WTC11 (cell line): ENCODE measurements around the gene CEP20. TPM values are rescaled to one million over a fixed set of nuclear protein-coding genes. Genes with fewer than 3 reads are reported as not detected.

ENCODE experiments used
- ATAC-seq: fragments of 200-7000 bp; cut with Tn5 transposase; 2 replicates; pipeline ENCODE4 v1.10.0; 2021; ENCODE audit warnings: mild to moderate bottlenecking, moderate library complexity
- CTCF ChIA-PET: fragments of 300-600 bp; sonication (Branson Sonifier 250); formaldehyde crosslinking; loops from one replicate; lab custom pipeline; 2021; ENCODE audit warnings: antibody characterized with exemption; lab: Charles Lee
- POLR2A ChIA-PET: fragments of 350-600 bp; sonication (Branson Sonifier 250); formaldehyde crosslinking; loops from one replicate; lab custom pipeline; 2021; ENCODE audit warnings: antibody characterized with exemption; lab: Charles Lee
- DNase-seq: peaks from one replicate; pipeline ENCODE4 v3.0.0; 2021; ENCODE audit warnings: low spot score
- H3K27ac Mint-ChIP-seq: 2 replicates; pipeline ENCODE4 v1.8.0; 2021; ENCODE audit warnings: mixed read lengths
- H3K27me3 Mint-ChIP-seq: 2 replicates; pipeline ENCODE4 v1.8.0; 2021; ENCODE audit warnings: low read depth, mild to moderate bottlenecking, moderate library complexity, mixed read lengths
- H3K36me3 Mint-ChIP-seq: 2 replicates; pipeline ENCODE4 v1.8.0; 2021; ENCODE audit warnings: mixed read lengths
- H3K4me1 Mint-ChIP-seq: 2 replicates; pipeline ENCODE4 v1.8.0; 2022; ENCODE audit warnings: mixed read lengths
- H3K4me3 Mint-ChIP-seq: 2 replicates; pipeline ENCODE4 v1.8.0; 2021; ENCODE audit warnings: mild to moderate bottlenecking, moderate library complexity, mixed read lengths
- H3K9me3 Mint-ChIP-seq: 2 replicates; pipeline ENCODE4 v1.8.0; 2021; ENCODE audit warnings: mixed read lengths
- ATF1 ChIP-seq: sonication (generic); formaldehyde crosslinking; IDR thresholded peaks from 2 replicates; pipeline ENCODE4 v1.8.1; 2023; ENCODE audit warnings: mild to moderate bottlenecking, moderate library complexity, missing genetic modification reagents
- ESRRA ChIP-seq: sonication (generic); formaldehyde crosslinking; IDR thresholded peaks from 2 replicates; pipeline ENCODE4 v1.8.1; 2022; ENCODE audit warnings: mild to moderate bottlenecking, missing genetic modification reagents, borderline replicate concordance
- IRF2 ChIP-seq: sonication (generic); formaldehyde crosslinking; IDR thresholded peaks from 2 replicates; pipeline ENCODE4 v1.8.0; 2022; ENCODE audit warnings: low read depth, missing genetic modification reagents, borderline replicate concordance
- MYBL2 ChIP-seq: sonication (generic); formaldehyde crosslinking; IDR thresholded peaks from 2 replicates; pipeline ENCODE4 v1.8.1; 2023; ENCODE audit warnings: mild to moderate bottlenecking, moderate library complexity, missing genetic modification reagents
- NFYB ChIP-seq: sonication (generic); formaldehyde crosslinking; conservative IDR thresholded peaks from 2 replicates; pipeline ENCODE4 v1.8.0; 2022; ENCODE audit warnings: low read depth, missing genetic modification reagents
- SMAD4 ChIP-seq: sonication (generic); formaldehyde crosslinking; IDR thresholded peaks from 2 replicates; pipeline ENCODE4 v1.8.0; 2022; ENCODE audit warnings: mild to moderate bottlenecking, missing genetic modification reagents
- TEAD1 ChIP-seq: sonication (generic); formaldehyde crosslinking; IDR thresholded peaks from 2 replicates; pipeline ENCODE4 v1.8.0; 2022; ENCODE audit warnings: mild to moderate bottlenecking, missing genetic modification reagents
- ZNF138 ChIP-seq: sonication (generic); formaldehyde crosslinking; conservative IDR thresholded peaks from 2 replicates; pipeline ENCODE4 v1.8.1; 2022; ENCODE audit warnings: mild to moderate bottlenecking, moderate library complexity, missing genetic modification reagents
- ZNF396 ChIP-seq: fragments of 250-450 bp; sonication (Bioruptor Pico); IDR thresholded peaks from 2 replicates; pipeline ENCODE4 v1.8.0; 2021; ENCODE audit warnings: mild to moderate bottlenecking, moderate library complexity, borderline replicate concordance
- total RNA-seq: library from RNA; stranded (reverse); gene quantifications from 3 replicates; pipeline ENCODE4 v1.2.3, GENCODE V29; 2021
- TF ChIP-seq, protein P1 (sequence below): fragments of 250-450 bp; sonication (Bioruptor Pico); IDR thresholded peaks from 2 replicates; pipeline ENCODE4 v1.9.0; 2021; ENCODE audit warnings: moderate library complexity, mild to moderate bottlenecking, inconsistent platforms, borderline replicate concordance
- TF ChIP-seq, protein P2 (sequence below): sonication (generic); formaldehyde crosslinking; IDR thresholded peaks from 2 replicates; pipeline ENCODE4 v1.8.0; 2022; ENCODE audit warnings: mild to moderate bottlenecking, missing genetic modification reagents
- TF ChIP-seq, protein P3 (sequence below): sonication (generic); formaldehyde crosslinking; IDR thresholded peaks from 2 replicates; pipeline ENCODE4 v1.8.1; 2022; ENCODE audit warnings: low read depth, missing genetic modification reagents, borderline replicate concordance
- TF ChIP-seq, protein P4 (sequence below): sonication (generic); formaldehyde crosslinking; IDR thresholded peaks from 2 replicates; pipeline ENCODE4 v1.8.1; 2022; ENCODE audit warnings: mild to moderate bottlenecking, moderate library complexity, missing genetic modification reagents
- TF ChIP-seq, protein P5 (sequence below): sonication (generic); formaldehyde crosslinking; IDR thresholded peaks from 2 replicates; pipeline ENCODE4 v1.8.0; 2022; ENCODE audit warnings: mild to moderate bottlenecking, missing genetic modification reagents
- TF ChIP-seq, protein P6 (sequence below): sonication (generic); formaldehyde crosslinking; IDR thresholded peaks from 2 replicates; pipeline ENCODE4 v1.8.0; 2022; ENCODE audit warnings: missing genetic modification reagents
- TF ChIP-seq, protein P7 (sequence below): sonication (generic); formaldehyde crosslinking; IDR thresholded peaks from 2 replicates; pipeline ENCODE4 v1.8.1; 2023; ENCODE audit warnings: mild to moderate bottlenecking, moderate library complexity, missing genetic modification reagents
- TF ChIP-seq, protein P8 (sequence below): fragments of 200-600 bp; IDR thresholded peaks from 2 replicates; pipeline ENCODE4 v1.8.0; 2022; ENCODE audit warnings: antibody characterized with exemption

CEP20 gene
- total RNA-seq, 1 experiment from 2014 or later = 39.1 TPM

DNA sequence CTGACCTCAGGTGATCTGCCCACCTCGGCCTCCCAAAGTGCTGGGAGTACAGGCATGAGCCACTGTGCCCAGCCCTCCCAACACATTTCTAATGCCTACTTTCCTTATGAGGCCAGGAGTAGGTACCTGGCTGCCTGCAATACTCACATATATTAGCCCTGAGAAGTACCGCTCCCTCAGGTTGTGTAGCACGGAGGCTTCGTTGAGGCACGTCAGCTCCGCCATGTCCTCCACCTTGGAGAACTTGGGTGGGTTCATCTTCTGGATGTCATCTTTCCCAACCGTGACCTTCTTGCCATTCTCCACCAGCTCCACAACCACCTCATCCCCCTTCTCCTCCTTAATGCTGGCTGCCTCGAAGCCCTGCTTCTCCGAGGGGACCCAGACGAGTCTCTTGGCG, 50.6 kb downstream of the CEP20 start:
- Mint-ChIP-seq H3K27ac (peak overlapping the region; percentile 36; the same call in 1 of the 2 replicates), H3K9me3 (no peaks in the 10 kb centered on the region), H3K27me3 (no peaks in the 10 kb centered on the region), H3K4me3 (no peak overlapping the region), H3K36me3 (no peaks in the 10 kb centered on the region), H3K4me1 (no peaks in the 10 kb centered on the region)
- POLR2A ChIA-PET = no interaction called here
- CTCF ChIA-PET = no interaction called here
- ATAC-seq = no peak
- TF ChIP-seq, protein P1, sequence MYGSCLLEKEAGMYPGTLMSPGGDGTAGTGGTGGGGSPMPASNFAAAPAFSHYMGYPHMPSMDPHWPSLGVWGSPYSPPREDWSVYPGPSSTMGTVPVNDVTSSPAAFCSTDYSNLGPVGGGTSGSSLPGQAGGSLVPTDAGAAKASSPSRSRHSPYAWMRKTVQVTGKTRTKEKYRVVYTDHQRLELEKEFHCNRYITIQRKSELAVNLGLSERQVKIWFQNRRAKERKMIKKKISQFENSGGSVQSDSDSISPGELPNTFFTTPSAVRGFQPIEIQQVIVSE = no peak
- TF ChIP-seq, protein P2, sequence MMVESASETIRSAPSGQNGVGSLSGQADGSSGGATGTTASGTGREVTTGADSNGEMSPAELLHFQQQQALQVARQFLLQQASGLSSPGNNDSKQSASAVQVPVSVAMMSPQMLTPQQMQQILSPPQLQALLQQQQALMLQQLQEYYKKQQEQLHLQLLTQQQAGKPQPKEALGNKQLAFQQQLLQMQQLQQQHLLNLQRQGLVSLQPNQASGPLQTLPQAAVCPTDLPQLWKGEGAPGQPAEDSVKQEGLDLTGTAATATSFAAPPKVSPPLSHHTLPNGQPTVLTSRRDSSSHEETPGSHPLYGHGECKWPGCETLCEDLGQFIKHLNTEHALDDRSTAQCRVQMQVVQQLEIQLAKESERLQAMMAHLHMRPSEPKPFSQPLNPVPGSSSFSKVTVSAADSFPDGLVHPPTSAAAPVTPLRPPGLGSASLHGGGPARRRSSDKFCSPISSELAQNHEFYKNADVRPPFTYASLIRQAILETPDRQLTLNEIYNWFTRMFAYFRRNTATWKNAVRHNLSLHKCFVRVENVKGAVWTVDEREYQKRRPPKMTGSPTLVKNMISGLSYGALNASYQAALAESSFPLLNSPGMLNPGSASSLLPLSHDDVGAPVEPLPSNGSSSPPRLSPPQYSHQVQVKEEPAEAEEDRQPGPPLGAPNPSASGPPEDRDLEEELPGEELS (CRISPR knock-in tag) = no peak
- no peak for DNase-seq

DNA sequence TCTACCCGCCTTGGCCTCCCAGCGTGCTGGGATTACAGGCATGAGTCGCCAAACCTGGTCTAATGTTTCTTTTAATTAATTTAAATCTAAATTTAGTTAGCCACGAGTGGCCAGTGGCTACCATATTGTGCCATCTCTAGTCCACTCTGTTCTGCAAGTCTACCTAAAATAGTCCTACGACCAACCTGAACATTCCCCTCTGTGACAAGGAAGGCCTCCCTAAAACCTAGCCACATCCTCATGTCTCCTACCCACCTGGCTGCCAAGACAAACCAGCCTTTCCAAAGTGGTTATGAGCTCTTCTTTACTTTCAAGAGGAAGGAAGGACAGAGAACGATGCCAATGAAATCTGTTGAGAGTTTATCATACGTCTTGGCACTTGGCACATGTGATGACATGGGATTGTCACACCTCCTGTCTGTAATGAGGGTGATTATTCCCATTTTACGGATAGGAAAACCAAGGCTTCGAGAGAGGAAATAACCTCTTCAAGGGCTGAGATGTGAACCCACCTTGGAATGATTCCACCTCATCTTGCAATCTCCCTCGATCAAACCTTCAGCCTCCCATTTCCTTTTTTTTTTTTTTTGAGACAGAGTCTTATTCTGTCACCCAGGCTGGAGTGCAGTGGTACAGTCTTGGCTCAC, 51.3 kb downstream of the CEP20 start:
- TF ChIP-seq ZNF138 (no peak), NFYB (CRISPR knock-in tag) (no peak), ATF1 (no peak), MYBL2 (no peak), IRF2 (CRISPR knock-in tag) (no peak), ZNF396 (no peak), ESRRA (CRISPR knock-in tag) (no peak), TEAD1 (no peak), SMAD4 (CRISPR knock-in tag) (no peak)
- TF ChIP-seq, protein P3, sequence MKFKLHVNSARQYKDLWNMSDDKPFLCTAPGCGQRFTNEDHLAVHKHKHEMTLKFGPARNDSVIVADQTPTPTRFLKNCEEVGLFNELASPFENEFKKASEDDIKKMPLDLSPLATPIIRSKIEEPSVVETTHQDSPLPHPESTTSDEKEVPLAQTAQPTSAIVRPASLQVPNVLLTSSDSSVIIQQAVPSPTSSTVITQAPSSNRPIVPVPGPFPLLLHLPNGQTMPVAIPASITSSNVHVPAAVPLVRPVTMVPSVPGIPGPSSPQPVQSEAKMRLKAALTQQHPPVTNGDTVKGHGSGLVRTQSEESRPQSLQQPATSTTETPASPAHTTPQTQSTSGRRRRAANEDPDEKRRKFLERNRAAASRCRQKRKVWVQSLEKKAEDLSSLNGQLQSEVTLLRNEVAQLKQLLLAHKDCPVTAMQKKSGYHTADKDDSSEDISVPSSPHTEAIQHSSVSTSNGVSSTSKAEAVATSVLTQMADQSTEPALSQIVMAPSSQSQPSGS (CRISPR knock-in tag) = no peak
- TF ChIP-seq, protein P4, sequence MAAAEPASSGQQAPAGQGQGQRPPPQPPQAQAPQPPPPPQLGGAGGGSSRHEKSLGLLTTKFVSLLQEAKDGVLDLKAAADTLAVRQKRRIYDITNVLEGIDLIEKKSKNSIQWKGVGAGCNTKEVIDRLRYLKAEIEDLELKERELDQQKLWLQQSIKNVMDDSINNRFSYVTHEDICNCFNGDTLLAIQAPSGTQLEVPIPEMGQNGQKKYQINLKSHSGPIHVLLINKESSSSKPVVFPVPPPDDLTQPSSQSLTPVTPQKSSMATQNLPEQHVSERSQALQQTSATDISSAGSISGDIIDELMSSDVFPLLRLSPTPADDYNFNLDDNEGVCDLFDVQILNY (CRISPR knock-in tag) = no peak
- TF ChIP-seq, protein P5, sequence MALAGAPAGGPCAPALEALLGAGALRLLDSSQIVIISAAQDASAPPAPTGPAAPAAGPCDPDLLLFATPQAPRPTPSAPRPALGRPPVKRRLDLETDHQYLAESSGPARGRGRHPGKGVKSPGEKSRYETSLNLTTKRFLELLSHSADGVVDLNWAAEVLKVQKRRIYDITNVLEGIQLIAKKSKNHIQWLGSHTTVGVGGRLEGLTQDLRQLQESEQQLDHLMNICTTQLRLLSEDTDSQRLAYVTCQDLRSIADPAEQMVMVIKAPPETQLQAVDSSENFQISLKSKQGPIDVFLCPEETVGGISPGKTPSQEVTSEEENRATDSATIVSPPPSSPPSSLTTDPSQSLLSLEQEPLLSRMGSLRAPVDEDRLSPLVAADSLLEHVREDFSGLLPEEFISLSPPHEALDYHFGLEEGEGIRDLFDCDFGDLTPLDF (CRISPR knock-in tag) = no peak
- TF ChIP-seq, protein P6, sequence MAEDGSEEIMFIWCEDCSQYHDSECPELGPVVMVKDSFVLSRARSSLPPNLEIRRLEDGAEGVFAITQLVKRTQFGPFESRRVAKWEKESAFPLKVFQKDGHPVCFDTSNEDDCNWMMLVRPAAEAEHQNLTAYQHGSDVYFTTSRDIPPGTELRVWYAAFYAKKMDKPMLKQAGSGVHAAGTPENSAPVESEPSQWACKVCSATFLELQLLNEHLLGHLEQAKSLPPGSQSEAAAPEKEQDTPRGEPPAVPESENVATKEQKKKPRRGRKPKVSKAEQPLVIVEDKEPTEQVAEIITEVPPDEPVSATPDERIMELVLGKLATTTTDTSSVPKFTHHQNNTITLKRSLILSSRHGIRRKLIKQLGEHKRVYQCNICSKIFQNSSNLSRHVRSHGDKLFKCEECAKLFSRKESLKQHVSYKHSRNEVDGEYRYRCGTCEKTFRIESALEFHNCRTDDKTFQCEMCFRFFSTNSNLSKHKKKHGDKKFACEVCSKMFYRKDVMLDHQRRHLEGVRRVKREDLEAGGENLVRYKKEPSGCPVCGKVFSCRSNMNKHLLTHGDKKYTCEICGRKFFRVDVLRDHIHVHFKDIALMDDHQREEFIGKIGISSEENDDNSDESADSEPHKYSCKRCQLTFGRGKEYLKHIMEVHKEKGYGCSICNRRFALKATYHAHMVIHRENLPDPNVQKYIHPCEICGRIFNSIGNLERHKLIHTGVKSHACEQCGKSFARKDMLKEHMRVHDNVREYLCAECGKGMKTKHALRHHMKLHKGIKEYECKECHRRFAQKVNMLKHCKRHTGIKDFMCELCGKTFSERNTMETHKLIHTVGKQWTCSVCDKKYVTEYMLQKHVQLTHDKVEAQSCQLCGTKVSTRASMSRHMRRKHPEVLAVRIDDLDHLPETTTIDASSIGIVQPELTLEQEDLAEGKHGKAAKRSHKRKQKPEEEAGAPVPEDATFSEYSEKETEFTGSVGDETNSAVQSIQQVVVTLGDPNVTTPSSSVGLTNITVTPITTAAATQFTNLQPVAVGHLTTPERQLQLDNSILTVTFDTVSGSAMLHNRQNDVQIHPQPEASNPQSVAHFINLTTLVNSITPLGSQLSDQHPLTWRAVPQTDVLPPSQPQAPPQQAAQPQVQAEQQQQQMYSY (CRISPR knock-in tag) = no peak
- TF ChIP-seq, protein P7, sequence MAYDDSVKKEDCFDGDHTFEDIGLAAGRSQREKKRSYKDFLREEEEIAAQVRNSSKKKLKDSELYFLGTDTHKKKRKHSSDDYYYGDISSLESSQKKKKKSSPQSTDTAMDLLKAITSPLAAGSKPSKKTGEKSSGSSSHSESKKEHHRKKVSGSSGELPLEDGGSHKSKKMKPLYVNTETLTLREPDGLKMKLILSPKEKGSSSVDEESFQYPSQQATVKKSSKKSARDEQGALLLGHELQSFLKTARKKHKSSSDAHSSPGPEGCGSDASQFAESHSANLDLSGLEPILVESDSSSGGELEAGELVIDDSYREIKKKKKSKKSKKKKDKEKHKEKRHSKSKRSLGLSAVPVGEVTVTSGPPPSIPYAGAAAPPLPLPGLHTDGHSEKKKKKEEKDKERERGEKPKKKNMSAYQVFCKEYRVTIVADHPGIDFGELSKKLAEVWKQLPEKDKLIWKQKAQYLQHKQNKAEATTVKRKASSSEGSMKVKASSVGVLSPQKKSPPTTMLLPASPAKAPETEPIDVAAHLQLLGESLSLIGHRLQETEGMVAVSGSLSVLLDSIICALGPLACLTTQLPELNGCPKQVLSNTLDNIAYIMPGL (CRISPR knock-in tag) = no peak
- TF ChIP-seq, protein P8, sequence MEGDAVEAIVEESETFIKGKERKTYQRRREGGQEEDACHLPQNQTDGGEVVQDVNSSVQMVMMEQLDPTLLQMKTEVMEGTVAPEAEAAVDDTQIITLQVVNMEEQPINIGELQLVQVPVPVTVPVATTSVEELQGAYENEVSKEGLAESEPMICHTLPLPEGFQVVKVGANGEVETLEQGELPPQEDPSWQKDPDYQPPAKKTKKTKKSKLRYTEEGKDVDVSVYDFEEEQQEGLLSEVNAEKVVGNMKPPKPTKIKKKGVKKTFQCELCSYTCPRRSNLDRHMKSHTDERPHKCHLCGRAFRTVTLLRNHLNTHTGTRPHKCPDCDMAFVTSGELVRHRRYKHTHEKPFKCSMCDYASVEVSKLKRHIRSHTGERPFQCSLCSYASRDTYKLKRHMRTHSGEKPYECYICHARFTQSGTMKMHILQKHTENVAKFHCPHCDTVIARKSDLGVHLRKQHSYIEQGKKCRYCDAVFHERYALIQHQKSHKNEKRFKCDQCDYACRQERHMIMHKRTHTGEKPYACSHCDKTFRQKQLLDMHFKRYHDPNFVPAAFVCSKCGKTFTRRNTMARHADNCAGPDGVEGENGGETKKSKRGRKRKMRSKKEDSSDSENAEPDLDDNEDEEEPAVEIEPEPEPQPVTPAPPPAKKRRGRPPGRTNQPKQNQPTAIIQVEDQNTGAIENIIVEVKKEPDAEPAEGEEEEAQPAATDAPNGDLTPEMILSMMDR = no peak
- TF ChIP-seq, all 79 proteins: peak for 0
- no peaks in the 10 kb centered on the region for H3K4me1 Mint-ChIP-seq
- CTCF ChIA-PET = interaction anchor here (0.7 kb wide), 1 partner anchor 242 kb away, joined by 3 read pairs; no protein-coding TSS in a partner anchor

More for the DNA sequence above, 51.3 kb downstream of the CEP20 start:
- H3K36me3 Mint-ChIP-seq = no peaks in the 10 kb centered on the region
- H3K27ac Mint-ChIP-seq = no peak overlapping the region
- no peak overlapping the region for H3K4me3 Mint-ChIP-seq
- H3K9me3 Mint-ChIP-seq = no peaks in the 10 kb centered on the region
- DNase-seq = no peak
- POLR2A ChIA-PET = no interaction called here
- no peak for ATAC-seq
- H3K27me3 Mint-ChIP-seq = no peaks in the 10 kb centered on the region
